Activated CD8-positive, alpha-beta T cell treated with anti-CD3 and anti-CD28 coated beads for 36 hours (primary cell): ENCODE measurements around the gene FBH1. TPM values are rescaled to one million over a fixed set of nuclear protein-coding genes. Genes with fewer than 3 reads are reported as not detected.
"Not testable (repeated sequence)": the region's sequence is repeated elsewhere in the genome, so short reads cannot be mapped to it uniquely, and the experiment has no call there.

Experiments
- ATAC-seq: fragments of 200-7000 bp; cut with Tn5 transposase; one replicate; pipeline ENCODE4 v1.10.0; 2021; ENCODE audit warnings: mild to moderate bottlenecking, moderate library complexity
- CTCF ChIA-PET: fragments of 350-600 bp; sonication (Branson Sonifier 250); formaldehyde crosslinking; loops from one replicate; lab custom pipeline; 2021; ENCODE audit warnings: antibody characterized with exemption; lab: Charles Lee
- POLR2A ChIA-PET: fragments of 350-600 bp; sonication (Branson Sonifier 250); formaldehyde crosslinking; loops from one replicate; lab custom pipeline; 2021; ENCODE audit warnings: antibody characterized with exemption; lab: Charles Lee
- DNase-seq: peaks from one replicate; pipeline ENCODE4 v3.0.0-alpha.2; 2020
- H3K27ac Mint-ChIP-seq: one replicate; pipeline ENCODE4 v1.8.0; 2021; ENCODE audit warnings: mild to moderate bottlenecking, mixed read lengths
- H3K27me3 Mint-ChIP-seq: one replicate; pipeline ENCODE4 v1.8.0; 2021; ENCODE audit warnings: mixed read lengths
- H3K36me3 Mint-ChIP-seq: one replicate; pipeline ENCODE4 v1.8.0; 2021; ENCODE audit warnings: low read depth, mixed read lengths
- H3K4me1 Mint-ChIP-seq: one replicate; pipeline ENCODE4 v1.8.0; 2021; ENCODE audit warnings: low read depth, mixed read lengths
- H3K4me3 Mint-ChIP-seq: one replicate; pipeline ENCODE4 v1.8.0; 2021; ENCODE audit warnings: mild to moderate bottlenecking, moderate library complexity, mixed read lengths
- H3K9me3 Mint-ChIP-seq: one replicate; pipeline ENCODE4 v1.8.0; 2021; ENCODE audit warnings: mixed read lengths
- intact Hi-C: fragments of 100-400 bp; cut with micrococcal nuclease; formaldehyde crosslinking; loops from one replicate; pipeline ENCODE4 v1.10.0; 2022
- total RNA-seq, 2 experiments: library from RNA; stranded (reverse); gene quantifications; one replicate each; pipeline ENCODE4 v1.2.3, GENCODE V29; 2021
- TF ChIP-seq, protein P1 (sequence below): fragments of 200-600 bp; IDR thresholded peaks from one replicate; pipeline ENCODE4 v1.8.0; 2022; ENCODE audit warnings: antibody characterized with exemption, mild to moderate bottlenecking

FBH1 gene
- total RNA-seq, 2 experiments from 2014 or later: 47.2 to 51.3 TPM

DNA sequence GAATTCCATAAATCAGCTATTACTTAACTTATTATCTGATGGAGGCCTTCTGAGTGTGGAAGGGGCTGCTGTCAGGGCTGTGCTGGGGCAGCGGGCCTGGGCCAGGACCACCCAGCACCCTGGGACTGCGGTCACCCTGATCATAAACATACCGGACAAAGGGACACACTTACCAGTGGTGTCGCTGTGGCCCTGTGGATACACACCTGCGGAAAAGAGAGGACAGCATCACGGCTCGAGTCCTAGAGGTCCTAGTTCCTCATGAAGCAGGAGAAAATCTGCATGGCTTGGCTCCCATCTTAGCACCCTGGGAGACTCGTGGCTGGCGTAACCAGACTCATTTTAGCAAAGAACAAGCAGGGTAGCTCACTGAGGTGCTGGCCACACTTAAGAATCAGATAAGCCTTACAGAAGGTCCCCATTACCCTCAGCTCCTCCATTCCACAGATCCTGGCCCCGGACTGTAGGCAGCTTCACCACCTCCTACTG, 69.6 kb downstream of the FBH1 start:
- CTCF ChIA-PET: interaction anchor here (0.7 kb wide), 1 partner anchor 10 kb away, joined by 3 read pairs; no protein-coding TSS in a partner anchor
- TF ChIP-seq, protein P1, sequence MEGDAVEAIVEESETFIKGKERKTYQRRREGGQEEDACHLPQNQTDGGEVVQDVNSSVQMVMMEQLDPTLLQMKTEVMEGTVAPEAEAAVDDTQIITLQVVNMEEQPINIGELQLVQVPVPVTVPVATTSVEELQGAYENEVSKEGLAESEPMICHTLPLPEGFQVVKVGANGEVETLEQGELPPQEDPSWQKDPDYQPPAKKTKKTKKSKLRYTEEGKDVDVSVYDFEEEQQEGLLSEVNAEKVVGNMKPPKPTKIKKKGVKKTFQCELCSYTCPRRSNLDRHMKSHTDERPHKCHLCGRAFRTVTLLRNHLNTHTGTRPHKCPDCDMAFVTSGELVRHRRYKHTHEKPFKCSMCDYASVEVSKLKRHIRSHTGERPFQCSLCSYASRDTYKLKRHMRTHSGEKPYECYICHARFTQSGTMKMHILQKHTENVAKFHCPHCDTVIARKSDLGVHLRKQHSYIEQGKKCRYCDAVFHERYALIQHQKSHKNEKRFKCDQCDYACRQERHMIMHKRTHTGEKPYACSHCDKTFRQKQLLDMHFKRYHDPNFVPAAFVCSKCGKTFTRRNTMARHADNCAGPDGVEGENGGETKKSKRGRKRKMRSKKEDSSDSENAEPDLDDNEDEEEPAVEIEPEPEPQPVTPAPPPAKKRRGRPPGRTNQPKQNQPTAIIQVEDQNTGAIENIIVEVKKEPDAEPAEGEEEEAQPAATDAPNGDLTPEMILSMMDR: no peak
- DNase-seq: no peak
- ATAC-seq: no peak
- Mint-ChIP-seq H3K4me3 (no peak overlapping the region), H3K36me3 (peaks cover 33% of the 10 kb centered on the region), H3K9me3 (no peaks in the 10 kb centered on the region), H3K4me1 (no peaks in the 10 kb centered on the region), H3K27ac (no peak overlapping the region), H3K27me3 (no peaks in the 10 kb centered on the region)
- intact Hi-C loops: no loop called here
- POLR2A ChIA-PET: interaction anchor here (1.3 kb wide), 1 partner anchor 38 kb away, joined by 4 read pairs; no protein-coding TSS in a partner anchor

DNA sequence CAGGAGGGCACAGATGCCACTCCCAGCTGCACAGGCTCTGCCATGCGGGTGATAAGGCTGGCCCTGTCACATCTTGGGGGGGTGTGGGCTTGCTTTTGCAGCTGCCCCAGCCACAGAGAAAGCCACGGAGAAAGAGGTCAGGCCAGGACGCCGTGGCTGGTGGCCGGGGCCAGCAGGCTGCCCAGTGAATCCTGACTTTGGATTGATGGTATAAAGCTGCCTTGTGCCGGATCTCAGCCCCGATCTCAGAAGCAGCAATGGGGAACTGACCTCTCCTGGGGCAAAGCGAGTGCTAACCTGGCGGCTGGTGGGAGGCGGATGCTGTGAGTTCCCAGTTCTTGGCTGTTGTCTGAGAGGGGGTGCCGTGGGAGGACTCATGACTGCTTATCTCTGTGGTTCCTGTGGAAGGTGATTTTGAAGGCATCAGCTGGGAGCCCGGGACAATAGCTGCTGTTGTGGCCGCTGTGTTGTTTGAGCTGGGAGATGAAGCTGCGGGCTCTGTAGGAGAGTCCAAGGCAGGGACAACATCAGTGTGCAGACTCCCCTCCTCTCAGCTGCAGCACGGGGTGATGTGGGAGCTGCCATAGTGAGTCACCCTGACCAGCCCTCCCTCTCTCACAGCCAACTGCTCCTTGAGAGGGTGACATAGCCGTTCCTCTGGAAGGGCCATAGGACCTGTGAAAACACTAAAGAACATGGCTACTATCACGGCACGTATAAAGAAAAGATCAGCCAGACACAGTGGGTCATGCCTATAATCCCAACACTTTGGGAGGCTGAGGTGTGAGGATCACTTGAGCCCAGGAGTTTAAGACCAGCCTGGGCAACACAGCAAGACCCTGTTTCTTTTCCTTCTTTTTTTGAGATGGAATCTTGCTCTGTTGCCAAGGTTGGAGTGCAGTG, 70.3 kb downstream of the FBH1 start:
- TF ChIP-seq, protein P1: no peak

DNA sequence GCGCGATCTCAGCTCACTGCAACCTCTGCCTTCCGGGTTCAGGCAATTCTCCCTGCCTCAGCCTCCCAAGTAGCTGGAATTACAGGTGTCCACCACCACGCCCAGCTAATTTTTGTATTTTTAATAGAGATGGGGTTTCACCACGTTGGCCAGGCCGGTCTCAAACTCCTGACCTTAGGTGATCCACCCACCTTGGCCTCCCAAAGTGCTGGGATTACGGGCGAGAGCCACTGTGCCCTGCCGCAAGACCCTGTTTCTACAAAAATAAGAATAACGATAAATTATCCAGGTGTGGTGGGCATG, 70.9 kb downstream of the FBH1 start:
- H3K27ac Mint-ChIP-seq, CTCF ChIA-PET: not testable (repeated sequence)

More for the DNA sequence above, 70.3 kb downstream of the FBH1 start:
- Mint-ChIP-seq H3K36me3 (peaks cover 34% of the 10 kb centered on the region), H3K27me3 (no peaks in the 10 kb centered on the region), H3K27ac (no peak overlapping the region), H3K9me3 (no peaks in the 10 kb centered on the region), H3K4me3 (no peak overlapping the region), H3K4me1 (no peaks in the 10 kb centered on the region)
- CTCF ChIA-PET: interaction anchor here (0.7 kb wide), 1 partner anchor 11 kb away, joined by 3 read pairs; no protein-coding TSS in a partner anchor
- intact Hi-C loops: no loop called here
- ATAC-seq (no peak), DNase-seq (no peak)
- POLR2A ChIA-PET: no interaction called here

DNA sequence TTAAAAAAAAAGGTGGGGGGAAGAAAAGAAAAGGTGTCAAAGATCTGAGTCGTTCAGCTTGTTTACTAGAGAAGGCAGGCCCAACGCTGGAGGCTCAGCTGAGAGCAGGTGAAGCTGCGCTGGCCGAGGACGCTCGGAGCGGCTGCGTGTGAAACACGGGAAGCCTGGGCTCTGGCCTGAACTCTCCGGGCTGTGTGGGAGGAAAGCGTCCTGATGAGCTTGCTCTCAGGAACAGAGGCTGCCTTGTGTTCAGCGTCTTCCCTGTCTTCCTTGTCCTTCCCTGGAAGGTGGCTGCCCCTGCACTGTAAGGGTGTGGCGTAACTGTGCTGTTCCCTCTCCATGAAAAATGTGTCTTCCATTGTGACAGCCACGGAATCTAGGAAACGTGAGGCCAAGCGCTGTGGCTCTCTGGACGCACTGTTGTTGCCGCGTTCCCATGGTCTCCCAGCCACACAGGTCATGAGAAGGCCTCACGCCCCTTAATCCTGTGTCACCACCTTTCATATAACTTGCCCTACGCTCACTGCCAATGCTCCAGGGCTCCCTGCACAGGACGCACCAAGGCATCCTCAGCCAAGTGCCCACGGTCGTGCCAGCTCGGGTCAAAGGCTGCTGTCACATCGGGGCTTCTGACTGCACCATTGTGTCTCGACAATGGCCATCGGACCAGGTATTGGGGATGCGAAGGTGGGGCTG, 71.5 kb downstream of the FBH1 start:
- ATAC-seq (no peak), DNase-seq (no peak)
- POLR2A ChIA-PET: no interaction called here
- CTCF ChIA-PET: no interaction called here
- Mint-ChIP-seq H3K27me3 (no peaks in the 10 kb centered on the region), H3K27ac (no peak overlapping the region), H3K4me1 (no peaks in the 10 kb centered on the region), H3K4me3 (no peak overlapping the region), H3K36me3 (peaks cover 35% of the 10 kb centered on the region), H3K9me3 (no peaks in the 10 kb centered on the region)
- TF ChIP-seq, protein P1: no peak
- intact Hi-C loops: no loop called here

More for the DNA sequence above, 70.9 kb downstream of the FBH1 start:
- H3K4me3 Mint-ChIP-seq, ATAC-seq, H3K27me3 Mint-ChIP-seq, DNase-seq, H3K4me1 Mint-ChIP-seq, H3K9me3 Mint-ChIP-seq, intact Hi-C loops, POLR2A ChIA-PET: not testable (repeated sequence)
- peaks cover 35% of the 10 kb centered on the region for H3K36me3 Mint-ChIP-seq

DNA sequence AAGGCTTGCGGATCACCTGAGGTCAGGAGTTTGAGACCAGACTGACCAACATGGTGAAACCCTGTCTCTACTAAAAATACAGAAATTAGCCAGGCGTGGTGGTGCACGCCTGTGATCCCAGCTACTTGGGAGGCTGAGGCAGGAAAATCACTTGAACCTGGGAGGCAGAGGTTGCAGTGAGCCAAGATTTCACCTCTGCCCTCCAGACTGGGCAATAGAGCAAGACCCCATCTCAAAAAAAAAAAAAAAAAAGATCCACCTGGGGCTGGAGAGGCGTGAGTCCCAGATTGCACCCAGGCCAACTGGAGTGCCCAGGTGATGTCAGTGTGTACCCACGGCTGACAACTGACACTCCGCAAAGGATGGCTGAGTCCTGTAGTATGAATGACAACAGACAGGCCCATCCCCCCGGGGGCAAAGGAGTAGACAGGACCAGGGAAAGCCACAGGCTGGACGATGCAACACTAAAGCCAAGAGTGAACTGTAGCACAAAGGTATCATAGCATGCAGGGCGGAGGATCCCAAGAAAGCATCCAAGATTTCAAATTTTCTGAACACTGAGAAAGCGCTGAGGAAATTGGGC, 72.4 kb downstream of the FBH1 start:
- H3K27ac Mint-ChIP-seq, CTCF ChIA-PET, H3K9me3 Mint-ChIP-seq, H3K4me3 Mint-ChIP-seq, intact Hi-C loops, H3K4me1 Mint-ChIP-seq, ATAC-seq, DNase-seq, H3K27me3 Mint-ChIP-seq: not testable (repeated sequence)
- POLR2A ChIA-PET: interaction anchor here (0.5 kb wide), 1 partner anchor 939 kb away, joined by 3 read pairs; no protein-coding TSS in a partner anchor
- peaks cover 35% of the 10 kb centered on the region for H3K36me3 Mint-ChIP-seq
